ENCODE results near the gene WASF3.

The WASF3 gene

DNA sequence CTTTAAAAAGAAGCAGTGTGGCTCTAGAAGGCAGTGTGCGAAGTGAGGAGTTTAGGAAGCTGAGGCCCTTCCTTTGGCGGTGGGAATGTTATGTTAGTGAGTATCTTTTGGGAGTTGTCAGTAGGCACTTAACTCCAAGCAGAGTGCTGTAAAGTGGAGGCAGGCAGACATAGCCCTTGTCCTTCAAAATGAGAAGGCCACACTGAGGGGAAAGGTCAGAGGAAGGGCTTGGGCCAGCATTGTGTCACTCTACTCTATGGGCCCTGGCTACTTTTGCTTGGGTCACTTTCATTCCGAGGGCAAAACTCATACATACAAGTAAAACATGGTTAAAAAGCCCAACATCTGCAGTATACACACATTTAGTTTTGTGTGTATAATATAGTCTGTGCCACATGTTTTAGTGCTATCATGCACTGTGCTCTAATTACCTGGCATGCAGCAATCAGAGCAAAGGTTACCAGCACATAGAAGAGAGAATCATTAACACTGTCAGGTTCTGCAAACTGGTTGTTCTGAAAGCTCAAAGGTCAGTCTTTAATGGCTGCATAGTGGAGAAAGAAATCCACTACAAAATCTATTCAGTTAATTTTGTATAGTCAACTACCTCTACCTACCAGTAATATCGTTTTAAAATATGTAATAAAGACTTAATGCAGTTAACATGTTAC is 64.4 kb downstream of the WASF3 start:
- no peak for TF ChIP-seq SIN3A (IDR thresholded peaks at IDR 0.05; ENCODE audit: borderline replicate concordance, insufficient read depth, low read length)
- no peak for TF ChIP-seq FOXP2 (optimal IDR thresholded peaks at IDR 0.05; ENCODE audit: borderline replicate concordance, extremely low read depth, extremely low read length, insufficient read depth)
- no peak for TF ChIP-seq TAF1 (IDR thresholded peaks at IDR 0.05; ENCODE audit: borderline replicate concordance, insufficient read depth, low read length)
- TF ChIP-seq, protein P1, sequence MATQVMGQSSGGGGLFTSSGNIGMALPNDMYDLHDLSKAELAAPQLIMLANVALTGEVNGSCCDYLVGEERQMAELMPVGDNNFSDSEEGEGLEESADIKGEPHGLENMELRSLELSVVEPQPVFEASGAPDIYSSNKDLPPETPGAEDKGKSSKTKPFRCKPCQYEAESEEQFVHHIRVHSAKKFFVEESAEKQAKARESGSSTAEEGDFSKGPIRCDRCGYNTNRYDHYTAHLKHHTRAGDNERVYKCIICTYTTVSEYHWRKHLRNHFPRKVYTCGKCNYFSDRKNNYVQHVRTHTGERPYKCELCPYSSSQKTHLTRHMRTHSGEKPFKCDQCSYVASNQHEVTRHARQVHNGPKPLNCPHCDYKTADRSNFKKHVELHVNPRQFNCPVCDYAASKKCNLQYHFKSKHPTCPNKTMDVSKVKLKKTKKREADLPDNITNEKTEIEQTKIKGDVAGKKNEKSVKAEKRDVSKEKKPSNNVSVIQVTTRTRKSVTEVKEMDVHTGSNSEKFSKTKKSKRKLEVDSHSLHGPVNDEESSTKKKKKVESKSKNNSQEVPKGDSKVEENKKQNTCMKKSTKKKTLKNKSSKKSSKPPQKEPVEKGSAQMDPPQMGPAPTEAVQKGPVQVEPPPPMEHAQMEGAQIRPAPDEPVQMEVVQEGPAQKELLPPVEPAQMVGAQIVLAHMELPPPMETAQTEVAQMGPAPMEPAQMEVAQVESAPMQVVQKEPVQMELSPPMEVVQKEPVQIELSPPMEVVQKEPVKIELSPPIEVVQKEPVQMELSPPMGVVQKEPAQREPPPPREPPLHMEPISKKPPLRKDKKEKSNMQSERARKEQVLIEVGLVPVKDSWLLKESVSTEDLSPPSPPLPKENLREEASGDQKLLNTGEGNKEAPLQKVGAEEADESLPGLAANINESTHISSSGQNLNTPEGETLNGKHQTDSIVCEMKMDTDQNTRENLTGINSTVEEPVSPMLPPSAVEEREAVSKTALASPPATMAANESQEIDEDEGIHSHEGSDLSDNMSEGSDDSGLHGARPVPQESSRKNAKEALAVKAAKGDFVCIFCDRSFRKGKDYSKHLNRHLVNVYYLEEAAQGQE (IDR thresholded peaks at IDR 0.05; ENCODE audit: insufficient read depth in 1 of 2, low read depth in 2 of 2, low read length in 2 of 2), result no peak
- no peak for TF ChIP-seq POLR2AphosphoS5 (IDR thresholded peaks at IDR 0.05; ENCODE audit: low read depth, low read length)

DNA sequence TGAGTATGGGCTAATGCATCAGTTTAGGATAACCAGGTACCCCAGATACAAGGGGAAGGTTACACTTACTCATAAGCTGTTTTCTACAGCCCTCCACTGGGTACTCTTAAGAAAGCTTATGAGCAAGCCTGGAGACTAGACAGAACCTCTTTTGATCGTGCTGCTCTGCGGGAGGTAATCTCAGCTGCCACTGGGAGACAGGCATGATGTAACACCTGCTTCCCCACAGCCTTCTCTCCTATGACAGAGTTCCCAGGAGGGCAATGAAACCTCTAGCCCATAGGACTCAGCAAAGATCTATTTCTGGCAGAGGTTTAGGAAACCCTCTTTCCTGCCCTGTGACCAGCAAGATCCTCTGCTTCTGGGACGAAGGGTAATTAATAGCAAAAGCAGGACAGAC is 65.6 kb downstream of the WASF3 start:
- TF ChIP-seq SIN3A (IDR thresholded peaks at IDR 0.05; ENCODE audit: borderline replicate concordance, insufficient read depth, low read length) (no peak), POLR2AphosphoS5 (IDR thresholded peaks at IDR 0.05; ENCODE audit: low read depth, low read length) (no peak), FOXP2 (optimal IDR thresholded peaks at IDR 0.05; ENCODE audit: borderline replicate concordance, extremely low read depth, extremely low read length, insufficient read depth) (no peak), TAF1 (IDR thresholded peaks at IDR 0.05; ENCODE audit: borderline replicate concordance, insufficient read depth, low read length) (no peak)
- TF ChIP-seq, protein P1 (IDR thresholded peaks at IDR 0.05; ENCODE audit: insufficient read depth in 1 of 2, low read depth in 2 of 2, low read length in 2 of 2), result no peak

DNA sequence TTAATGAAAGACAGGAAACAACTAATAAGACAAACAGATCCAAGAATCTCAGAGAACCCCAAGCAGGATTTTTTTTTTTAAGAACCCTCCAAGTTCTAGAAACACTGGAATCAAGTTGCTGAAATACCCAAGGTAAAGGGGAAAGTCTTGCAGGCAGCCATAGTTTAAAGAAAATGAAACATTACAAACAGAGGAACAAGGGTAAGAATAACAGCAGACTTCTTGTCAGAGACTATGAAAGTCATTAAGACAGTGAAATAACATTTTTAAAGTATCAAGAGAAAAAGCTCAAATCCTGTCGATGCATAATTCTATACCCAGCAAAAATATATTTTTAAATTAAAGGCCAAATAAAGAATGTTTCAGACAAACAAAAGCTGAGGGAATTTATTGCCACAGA is 67.1 kb downstream of the WASF3 start:
- TF ChIP-seq POLR2AphosphoS5 (IDR thresholded peaks at IDR 0.05; ENCODE audit: low read depth, low read length) (no peak), TAF1 (IDR thresholded peaks at IDR 0.05; ENCODE audit: borderline replicate concordance, insufficient read depth, low read length) (no peak), SIN3A (IDR thresholded peaks at IDR 0.05; ENCODE audit: borderline replicate concordance, insufficient read depth, low read length) (no peak), FOXP2 (optimal IDR thresholded peaks at IDR 0.05; ENCODE audit: borderline replicate concordance, extremely low read depth, extremely low read length, insufficient read depth) (no peak)
- TF ChIP-seq, protein P1 (IDR thresholded peaks at IDR 0.05; ENCODE audit: insufficient read depth in 1 of 2, low read depth in 2 of 2, low read length in 2 of 2), result no peak

DNA sequence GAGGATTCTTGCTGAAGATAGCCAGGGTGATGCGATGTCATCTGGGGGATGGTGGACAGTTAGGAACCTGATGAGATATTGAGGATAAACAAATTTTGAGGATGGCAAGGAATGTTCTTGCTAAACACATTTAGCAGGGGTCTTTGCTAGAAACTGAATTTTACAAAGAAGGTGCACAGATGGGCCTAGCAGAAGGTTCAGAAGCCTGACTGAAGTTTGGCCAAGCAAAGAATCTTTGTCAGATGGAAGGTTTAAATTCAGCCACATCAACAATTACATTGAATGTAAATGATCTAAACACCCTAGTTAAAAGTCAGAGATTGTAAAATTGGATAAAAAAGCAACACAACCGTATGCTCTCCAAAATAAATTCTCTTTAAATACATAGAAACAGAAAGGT is 68.8 kb downstream of the WASF3 start:
- no peak for TF ChIP-seq TAF1 (IDR thresholded peaks at IDR 0.05; ENCODE audit: borderline replicate concordance, insufficient read depth, low read length)
- TF ChIP-seq SIN3A (IDR thresholded peaks at IDR 0.05; ENCODE audit: borderline replicate concordance, insufficient read depth, low read length), result no peak
- TF ChIP-seq, protein P1 (IDR thresholded peaks at IDR 0.05; ENCODE audit: insufficient read depth in 1 of 2, low read depth in 2 of 2, low read length in 2 of 2), result no peak
- TF ChIP-seq FOXP2 (optimal IDR thresholded peaks at IDR 0.05; ENCODE audit: borderline replicate concordance, extremely low read depth, extremely low read length, insufficient read depth), result no peak
- TF ChIP-seq POLR2AphosphoS5 (IDR thresholded peaks at IDR 0.05; ENCODE audit: low read depth, low read length), result no peak
